ENCODE results near the gene AKT1S1. TPM values are rescaled to one million over a fixed set of nuclear protein-coding genes. Genes with fewer than 3 reads are reported as not detected.

The AKT1S1 gene
- total RNA-seq, 1 experiment from 2014 or later = 64.6 TPM

DNA sequence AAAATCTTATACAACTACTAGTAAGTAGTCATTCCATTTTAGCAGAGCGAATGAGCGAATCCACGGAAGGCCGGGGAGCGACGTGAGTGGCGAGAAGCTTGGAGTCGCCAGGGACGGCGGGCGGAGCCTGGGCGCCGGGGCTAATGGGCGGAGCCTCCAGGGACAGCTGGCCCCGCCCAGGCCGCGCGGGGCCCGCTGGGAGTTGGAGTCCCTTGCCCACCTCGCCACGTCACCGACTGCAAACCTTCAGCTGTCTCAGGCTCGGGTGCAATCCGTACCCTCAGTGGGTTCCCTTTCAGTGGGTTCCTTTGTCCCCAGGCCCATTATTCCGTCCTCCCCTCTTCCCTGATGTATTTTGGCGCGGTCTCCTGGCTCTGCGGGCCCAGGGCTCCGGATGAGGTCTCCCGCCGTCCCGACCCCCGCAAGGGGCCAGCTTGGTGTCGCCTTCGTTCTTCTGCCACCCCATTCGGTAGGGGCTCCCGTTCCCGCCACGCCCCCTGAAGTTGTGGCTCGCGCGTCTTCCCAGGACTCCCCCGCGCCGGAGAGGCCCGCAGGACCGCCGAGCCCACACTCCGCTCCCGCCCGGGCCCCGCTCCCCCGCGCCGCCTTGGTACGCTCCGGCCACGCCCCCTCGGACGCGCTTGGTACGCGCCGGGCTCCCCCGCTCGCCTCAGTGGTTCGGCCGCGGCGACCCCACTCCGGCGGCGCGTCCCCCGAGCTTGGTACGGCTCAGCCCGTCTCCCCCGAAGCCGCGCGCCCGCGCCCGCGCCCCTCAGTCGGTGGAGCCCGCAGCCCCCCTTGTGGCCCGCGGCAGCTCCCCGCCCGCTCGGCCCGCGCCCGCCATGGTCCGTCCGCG lies 26.4 kb downstream of the AKT1S1 start, which contains the start of gene PTOV1:
TSS of gene PTOV1 (plus strand) at position 673 of the 856 bp plus-strand sequence.
- TSS peak; percentile 44 for BruUV-seq (replicated peaks)

DNA sequence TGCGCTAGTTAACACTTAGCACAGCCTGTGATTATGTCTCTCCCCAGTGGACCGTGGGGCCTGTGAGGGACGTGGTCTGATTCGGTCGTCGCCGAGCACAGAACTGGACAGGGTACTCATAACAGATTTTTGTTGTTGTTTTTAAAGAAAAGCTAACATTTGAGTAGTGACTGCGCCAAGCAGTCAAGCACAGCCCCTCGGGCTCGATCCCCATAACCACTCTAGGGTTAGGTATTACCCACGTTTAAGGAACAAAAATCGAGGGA lies 27.0 kb downstream of the AKT1S1 start:
- BruUV-seq (replicated peaks) = no TSS peak
- POLR2A ChIA-PET = interaction anchor here (0.6 to 1.7 kb wide), 9 partner anchors 15 to 1227 kb away, joined by 3 to 17 read pairs (median 6); partner anchors contain the start of genes AP2A1 and SCAF1

More for the DNA sequence above, 26.4 kb downstream of the AKT1S1 start, which contains the start of gene PTOV1:
- H3K4me1 Mint-ChIP-seq (ENCODE audit: low read depth, unreplicated experiment) = peaks cover 17% of the 10 kb centered on the region
- peak; percentile 94 to 96 for DNase-seq
- POLR2A ChIA-PET = interaction anchor here (0.5 to 1.7 kb wide), 11 partner anchors 15 to 1227 kb away, joined by 3 to 17 read pairs (median 6); partner anchors contain the start of genes AP2A1, MED25 and SCAF1
- intact Hi-C loops (cut with micrococcal nuclease; ENCODE audit: unreplicated experiment) = loop anchor here (1.0 to 5.0 kb wide), 3 partner anchors 19 to 83 kb away; partner anchors contain the start of genes AP2A1 and MED25
- H3K9me3 ChIP-seq = no peaks in the 10 kb centered on the region
- peak within 1 kb of the TSS; percentile 97 for H3K27ac Mint-ChIP-seq (ENCODE audit: unreplicated experiment)
- no peaks in the 10 kb centered on the region for H3K27me3 ChIP-seq (replicated peaks; ENCODE audit: control insufficient read depth, insufficient read depth, low read length)
- peaks cover 16% of the 10 kb centered on the region for H3K9me3 Mint-ChIP-seq (ENCODE audit: unreplicated experiment)
- peaks cover 5% of the 10 kb centered on the region; the same call in 1 of the 2 replicates for H3K36me3 ChIP-seq (ENCODE audit: control insufficient read depth, insufficient read depth, low read length)
- CTCF ChIA-PET = interaction anchor here (0.6 to 1.1 kb wide), 4 partner anchors 12 to 170 kb away, joined by 3 to 7 read pairs (median 4); no protein-coding TSS in a partner anchor
- TF ChIP-seq, protein P1, sequence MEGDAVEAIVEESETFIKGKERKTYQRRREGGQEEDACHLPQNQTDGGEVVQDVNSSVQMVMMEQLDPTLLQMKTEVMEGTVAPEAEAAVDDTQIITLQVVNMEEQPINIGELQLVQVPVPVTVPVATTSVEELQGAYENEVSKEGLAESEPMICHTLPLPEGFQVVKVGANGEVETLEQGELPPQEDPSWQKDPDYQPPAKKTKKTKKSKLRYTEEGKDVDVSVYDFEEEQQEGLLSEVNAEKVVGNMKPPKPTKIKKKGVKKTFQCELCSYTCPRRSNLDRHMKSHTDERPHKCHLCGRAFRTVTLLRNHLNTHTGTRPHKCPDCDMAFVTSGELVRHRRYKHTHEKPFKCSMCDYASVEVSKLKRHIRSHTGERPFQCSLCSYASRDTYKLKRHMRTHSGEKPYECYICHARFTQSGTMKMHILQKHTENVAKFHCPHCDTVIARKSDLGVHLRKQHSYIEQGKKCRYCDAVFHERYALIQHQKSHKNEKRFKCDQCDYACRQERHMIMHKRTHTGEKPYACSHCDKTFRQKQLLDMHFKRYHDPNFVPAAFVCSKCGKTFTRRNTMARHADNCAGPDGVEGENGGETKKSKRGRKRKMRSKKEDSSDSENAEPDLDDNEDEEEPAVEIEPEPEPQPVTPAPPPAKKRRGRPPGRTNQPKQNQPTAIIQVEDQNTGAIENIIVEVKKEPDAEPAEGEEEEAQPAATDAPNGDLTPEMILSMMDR (IDR thresholded peaks at IDR 0.05; ENCODE audit: insufficient read depth in 1 of 2, low read depth in 1 of 2, low read length in 1 of 2, severe bottlenecking in 1 of 2, unreplicated experiment in 1 of 2) = no peak
- peaks cover 14% of the 10 kb centered on the region for H3K4me1 ChIP-seq
- H3K4me3 Mint-ChIP-seq (ENCODE audit: unreplicated experiment) = peak within 1 kb of the TSS; percentile 82
- peak within 1 kb of the TSS; percentile 73 for H3K4me3 ChIP-seq (ENCODE audit: low read depth, low read length)
- no peaks in the 10 kb centered on the region for H3K27me3 Mint-ChIP-seq (ENCODE audit: insufficient read depth, unreplicated experiment)
- peaks cover 63% of the 10 kb centered on the region for H3K36me3 Mint-ChIP-seq (ENCODE audit: insufficient read depth, unreplicated experiment)

More for the DNA sequence above, 27.0 kb downstream of the AKT1S1 start:
- peaks cover 57% of the 10 kb centered on the region for H3K36me3 Mint-ChIP-seq (ENCODE audit: insufficient read depth, unreplicated experiment)
- Histone ChIP-seq H3K4me3 (ENCODE audit: low read depth, low read length) (peak overlapping the region; percentile 73), H3K27me3 (replicated peaks; ENCODE audit: control insufficient read depth, insufficient read depth, low read length) (no peaks in the 10 kb centered on the region), H3K36me3 (ENCODE audit: control insufficient read depth, insufficient read depth, low read length) (peaks cover 1% of the 10 kb centered on the region; the same call in 1 of the 2 replicates), H3K9me3 (no peaks in the 10 kb centered on the region), H3K4me1 (peaks cover 14% of the 10 kb centered on the region)
- H3K4me3 Mint-ChIP-seq (ENCODE audit: unreplicated experiment) = peak overlapping the region; percentile 82
- CTCF ChIA-PET = interaction anchor here (0.8 to 1.1 kb wide), 2 partner anchors 13 to 19 kb away, joined by 4 to 7 read pairs; no protein-coding TSS in a partner anchor
- TF ChIP-seq, protein P1 (IDR thresholded peaks at IDR 0.05; ENCODE audit: insufficient read depth in 1 of 2, low read depth in 1 of 2, low read length in 1 of 2, severe bottlenecking in 1 of 2, unreplicated experiment in 1 of 2) = no peak
- no peak for DNase-seq
- peaks cover 16% of the 10 kb centered on the region for H3K9me3 Mint-ChIP-seq (ENCODE audit: unreplicated experiment)
- intact Hi-C loops (cut with micrococcal nuclease; ENCODE audit: unreplicated experiment) = loop anchor here (1.0 to 5.0 kb wide), 3 partner anchors 19 to 83 kb away; partner anchors contain the start of genes AP2A1 and MED25
- H3K4me1 Mint-ChIP-seq (ENCODE audit: low read depth, unreplicated experiment) = peaks cover 17% of the 10 kb centered on the region
- peak overlapping the region; percentile 97 for H3K27ac Mint-ChIP-seq (ENCODE audit: unreplicated experiment)
- no peaks in the 10 kb centered on the region for H3K27me3 Mint-ChIP-seq (ENCODE audit: insufficient read depth, unreplicated experiment)
